ENCODE data around the gene UBQLN2. TPM values are rescaled to one million over a fixed set of nuclear protein-coding genes. Genes with fewer than 3 reads are reported as not detected.
"Not testable (repeated sequence)": the region's sequence is repeated elsewhere in the genome, so short reads cannot be mapped to it uniquely, and the experiment has no call there.

UBQLN2 gene
- total RNA-seq, 4 donors from 2014 or later = 23.2 to 27.8 (median 27.6) TPM

GRCh38 chrX:56574861-56575260, 11.4 kb downstream of the UBQLN2 start:
- intact Hi-C loops (cut with DNase I; ENCODE audit: low total_unique reads) = no loop called here
- no peak for DNase-seq (ENCODE audit: low spot score in 2 of 2)
- no peak overlapping the region for H3K4me3 ChIP-seq (ENCODE audit: low read depth, poor library complexity, severe bottlenecking)
- TF ChIP-seq POLR2A (IDR thresholded peaks at IDR 0.05) = no peak
- no peak for TF ChIP-seq CTCF (IDR thresholded peaks at IDR 0.05)
- 76 to 88% methylated on average over 3 of the region's 3 CpGs for WGBS, 2 donors

- intact Hi-C loops (cut with DNase I; ENCODE audit: low total_unique reads) = no loop called here
- WGBS, 2 donors = 78 to 86% methylated on average over 2 of the region's 2 CpGs
- no peak overlapping the region for H3K4me3 ChIP-seq (ENCODE audit: low read depth, poor library complexity, severe bottlenecking)
- DNase-seq (ENCODE audit: low spot score in 2 of 2) = no peak
- TF ChIP-seq CTCF (IDR thresholded peaks at IDR 0.05) (no peak), POLR2A (IDR thresholded peaks at IDR 0.05) (no peak)
These were observed 13.3 kb downstream of the UBQLN2 start for GRCh38 chrX:56576721-56577120.

GRCh38 chrX:56588397-56589188, 25.2 kb downstream of the UBQLN2 start:
- TF ChIP-seq POLR2A (IDR thresholded peaks at IDR 0.05) = no peak
- no peak for TF ChIP-seq CTCF (IDR thresholded peaks at IDR 0.05)
- WGBS, 2 donors = 66 to 71% methylated on average over 6 to 10 of the region's 11 CpGs
- DNase-seq (ENCODE audit: low spot score in 2 of 2) = no peak
- H3K4me3 ChIP-seq (ENCODE audit: low read depth, poor library complexity, severe bottlenecking) = no peak overlapping the region
- intact Hi-C loops (cut with DNase I; ENCODE audit: low total_unique reads) = no loop called here

DNA sequence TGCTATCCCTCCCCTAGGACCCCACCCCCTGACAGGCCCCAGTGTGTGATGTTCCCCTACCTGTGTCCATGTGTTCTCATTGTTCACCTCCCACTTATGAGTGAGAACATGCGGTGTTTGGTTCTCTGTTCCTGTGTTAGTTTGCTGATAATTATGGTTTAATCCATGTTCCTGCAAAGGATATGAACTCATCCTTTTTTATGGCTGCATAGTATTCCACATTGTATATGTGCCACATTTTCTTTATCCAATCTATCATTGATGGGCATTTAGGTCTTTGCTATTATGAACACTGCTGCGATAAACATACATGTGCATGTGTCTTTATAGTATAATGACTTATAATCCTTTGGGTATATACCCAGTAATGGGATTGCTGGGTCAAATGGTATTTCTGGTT, 28.4 kb downstream of the UBQLN2 start:
- WGBS, 2 donors = 95 to 100% methylated on average over 2 of the region's 2 CpGs
- H3K4me3 ChIP-seq (ENCODE audit: low read depth, poor library complexity, severe bottlenecking); intact Hi-C loops (cut with DNase I; ENCODE audit: low total_unique reads); DNase-seq (ENCODE audit: low spot score in 2 of 2): not testable (repeated sequence)

GRCh38 chrX:56600141-56600540, 36.7 kb downstream of the UBQLN2 start:
- intact Hi-C loops (cut with DNase I; ENCODE audit: low total_unique reads) = no loop called here
- no peak for DNase-seq (ENCODE audit: low spot score in 2 of 2)
- WGBS, 2 donors = 90 to 95% methylated on average over 2 of the region's 2 CpGs
- no peak overlapping the region for H3K4me3 ChIP-seq (ENCODE audit: low read depth, poor library complexity, severe bottlenecking)
- TF ChIP-seq CTCF (IDR thresholded peaks at IDR 0.05) = no peak
- TF ChIP-seq POLR2A (IDR thresholded peaks at IDR 0.05) = no peak

DNA sequence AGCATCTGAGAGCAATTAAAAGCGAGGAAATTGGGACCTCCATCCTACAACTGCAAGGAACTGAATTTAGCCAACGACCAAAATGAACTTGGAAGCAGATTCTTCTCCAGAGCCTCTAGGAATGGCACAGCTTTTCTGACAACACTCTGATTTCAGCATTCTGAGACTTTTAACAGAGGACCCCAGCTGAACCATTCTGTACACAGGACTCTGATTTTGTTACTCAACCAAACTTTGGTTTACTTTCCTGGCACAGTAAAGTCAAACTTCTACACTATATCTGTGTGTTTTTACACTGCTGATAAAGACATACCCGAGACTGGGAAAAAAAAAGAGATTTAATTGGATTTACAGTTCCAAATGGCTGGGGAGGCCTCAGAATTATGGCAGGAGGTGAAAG, 37.6 kb downstream of the UBQLN2 start:
- no peak for TF ChIP-seq POLR2A (IDR thresholded peaks at IDR 0.05)
- no peak for TF ChIP-seq CTCF (IDR thresholded peaks at IDR 0.05)
- H3K4me3 ChIP-seq (ENCODE audit: low read depth, poor library complexity, severe bottlenecking) = no peak overlapping the region
- WGBS, 2 donors = 53 to 83% methylated on average over 3 of the region's 3 CpGs
- intact Hi-C loops (cut with DNase I; ENCODE audit: low total_unique reads) = no loop called here
- DNase-seq (ENCODE audit: low spot score in 2 of 2) = no peak
